T-helper 2 cell (primary cell): ENCODE results near the gene BRSK2.

Experiments used
- DNase-seq, 5 experiments: peaks; one replicate each; pipeline versions ENCODE4 v3.0.0 to v3.0.0-alpha.2; 2012 to 2022

The BRSK2 gene

DNA sequence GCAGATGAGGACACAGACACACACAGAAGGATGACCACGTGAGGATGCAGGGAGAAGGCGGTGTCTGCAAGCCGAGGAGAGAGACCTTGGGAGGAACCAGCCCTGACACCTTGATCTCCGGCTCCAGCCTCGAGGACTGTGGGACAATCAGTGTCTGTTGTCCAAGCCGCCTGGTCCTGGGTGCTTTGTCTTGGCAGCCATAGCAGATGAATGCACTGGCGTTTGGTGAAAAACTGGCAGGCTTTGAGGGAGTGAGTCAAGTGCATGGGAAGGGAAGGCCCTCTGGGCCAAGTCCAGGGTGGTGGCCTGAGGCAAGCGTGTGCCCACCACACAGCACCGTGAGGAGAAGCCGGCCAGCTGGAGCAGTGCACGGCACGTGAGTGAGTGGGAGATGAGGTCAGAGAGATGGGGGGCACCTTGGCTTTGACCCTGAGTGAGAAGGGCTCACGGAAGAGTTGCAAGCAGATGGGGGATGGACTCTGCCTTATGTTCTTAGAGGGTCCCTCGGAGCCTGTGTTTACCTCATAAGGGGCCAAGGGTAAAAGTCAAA is 12.4 kb upstream of the BRSK2 start:
- DNase-seq, result no peak

DNA sequence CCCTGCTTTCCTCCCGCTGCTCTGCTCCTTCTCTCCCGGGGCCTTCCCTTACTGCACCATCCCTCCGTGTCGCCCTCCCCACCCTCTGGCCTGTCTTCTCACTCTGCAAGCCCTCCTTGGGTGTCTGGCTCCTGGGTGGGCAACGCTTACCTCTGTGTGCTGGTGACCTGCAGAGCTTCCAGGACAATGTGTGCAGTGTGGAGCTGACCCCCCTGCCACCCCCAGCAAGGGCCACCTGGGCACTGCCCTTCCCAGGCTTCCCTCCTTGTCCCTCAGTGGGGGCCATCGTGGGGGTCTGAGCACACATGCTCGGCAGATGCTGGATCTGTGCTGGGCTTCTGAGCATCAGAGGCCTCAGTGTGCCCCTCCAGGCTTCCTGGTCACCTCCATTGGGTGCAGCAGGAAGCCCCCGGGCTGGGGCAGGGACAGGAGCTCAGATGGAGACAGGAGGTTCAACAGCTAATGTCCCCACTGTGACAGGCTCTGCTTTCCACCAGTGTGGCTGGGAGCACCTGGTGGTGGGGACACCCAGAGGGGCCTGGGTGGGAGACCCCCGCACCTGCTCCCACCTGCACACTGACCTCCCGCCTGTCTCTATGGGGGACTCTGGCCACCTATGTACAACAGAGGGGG is 7.8 kb upstream of the BRSK2 start:
- DNase-seq, result no peak

DNA sequence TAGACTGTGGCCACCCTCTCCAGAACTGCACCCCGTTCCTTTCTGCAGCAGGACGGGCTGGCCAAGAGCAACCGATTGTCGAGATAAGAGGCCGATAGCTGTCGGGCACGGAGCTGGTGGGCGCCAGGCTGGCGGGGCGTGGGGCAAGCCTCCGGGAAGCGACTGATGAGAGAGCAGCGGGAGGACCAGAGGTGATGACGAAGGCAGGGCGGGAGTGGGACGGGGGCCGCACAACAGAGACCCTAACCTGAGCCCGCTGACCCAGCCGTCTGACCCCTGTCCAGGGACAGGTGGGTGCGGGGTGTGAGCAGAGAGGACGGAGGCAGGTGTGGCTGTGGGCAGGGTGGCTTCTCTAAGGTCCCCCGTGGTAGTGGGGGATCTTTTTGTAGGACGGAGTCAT is 7.3 kb upstream of the BRSK2 start:
- DNase-seq, result no peak

DNA sequence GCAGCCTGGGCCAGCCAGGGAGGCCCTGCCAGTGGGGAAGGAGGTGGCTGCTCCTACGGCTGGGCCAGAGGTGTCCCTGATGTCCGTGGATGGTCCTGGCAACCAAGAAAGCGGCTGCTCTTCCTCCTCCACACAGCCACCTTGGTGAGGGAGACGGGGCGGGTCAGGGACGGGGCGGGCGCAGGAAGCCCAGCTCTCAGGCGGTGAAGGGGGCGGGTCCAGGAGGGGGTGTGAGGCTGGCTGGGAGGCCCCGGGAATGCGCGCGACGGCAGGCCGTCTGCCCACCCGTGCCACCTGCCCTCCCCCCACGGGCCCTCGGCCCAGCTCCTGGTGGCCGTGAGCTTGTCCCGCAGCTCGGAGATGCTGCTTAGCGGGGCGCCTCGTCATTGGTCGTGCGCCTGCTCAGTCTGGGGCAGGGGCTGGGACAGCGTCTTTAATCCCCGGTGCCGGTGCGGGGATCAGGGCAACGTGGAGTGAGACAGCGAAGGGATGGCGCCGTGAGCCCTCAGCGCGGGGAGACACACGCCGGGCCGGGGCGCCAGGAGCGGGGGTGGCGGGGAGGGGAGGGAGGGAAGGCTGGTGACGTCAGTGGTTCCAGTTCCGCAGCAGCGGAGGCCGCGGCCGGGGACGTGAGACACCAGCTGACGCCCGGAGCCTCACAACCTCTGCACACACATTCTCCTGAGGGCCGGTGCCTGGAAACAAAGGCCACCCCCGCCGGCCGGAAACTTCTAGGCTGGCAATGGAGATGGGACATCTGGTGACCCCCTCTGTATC is 6.7 kb upstream of the BRSK2 start:
- peak; percentile 47 to 83 (median 73) for DNase-seq

DNA sequence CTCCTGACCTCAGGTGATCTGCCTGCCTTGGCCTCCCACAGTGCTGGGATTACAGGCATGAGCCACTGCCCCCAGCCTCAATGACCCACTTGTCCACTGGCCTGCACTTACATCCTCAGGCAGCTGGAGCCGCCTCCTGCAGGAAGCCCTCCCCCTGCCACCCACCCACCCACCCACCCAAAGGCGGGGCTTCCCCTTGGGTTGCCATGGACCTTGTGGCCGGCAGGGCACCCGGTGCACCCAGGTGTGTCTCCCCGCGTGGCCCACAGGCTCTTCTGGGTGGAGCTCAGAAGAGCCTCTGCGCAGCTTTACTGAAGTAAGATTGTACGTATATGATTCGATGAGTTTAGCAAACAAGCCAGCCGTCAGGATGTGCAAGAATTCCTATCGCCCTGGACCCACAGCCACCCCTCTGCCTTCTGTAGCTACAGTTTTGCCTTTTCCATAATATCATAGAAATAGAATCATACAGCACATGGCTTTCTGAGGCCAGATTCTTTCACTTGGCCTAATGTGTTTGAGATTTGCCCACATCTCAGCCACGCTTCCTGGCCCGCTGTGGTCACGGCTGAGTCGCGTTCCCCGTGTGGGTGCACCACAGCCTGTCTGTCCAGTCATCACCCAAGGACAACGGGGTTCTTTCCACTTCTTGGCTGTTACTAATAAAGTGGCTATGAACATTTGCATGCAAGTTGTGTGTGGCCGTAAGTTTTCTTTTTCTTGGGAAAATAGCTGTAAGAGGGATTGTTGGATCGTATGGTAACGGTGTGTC is 5.3 kb upstream of the BRSK2 start:
- no peak for DNase-seq

DNA sequence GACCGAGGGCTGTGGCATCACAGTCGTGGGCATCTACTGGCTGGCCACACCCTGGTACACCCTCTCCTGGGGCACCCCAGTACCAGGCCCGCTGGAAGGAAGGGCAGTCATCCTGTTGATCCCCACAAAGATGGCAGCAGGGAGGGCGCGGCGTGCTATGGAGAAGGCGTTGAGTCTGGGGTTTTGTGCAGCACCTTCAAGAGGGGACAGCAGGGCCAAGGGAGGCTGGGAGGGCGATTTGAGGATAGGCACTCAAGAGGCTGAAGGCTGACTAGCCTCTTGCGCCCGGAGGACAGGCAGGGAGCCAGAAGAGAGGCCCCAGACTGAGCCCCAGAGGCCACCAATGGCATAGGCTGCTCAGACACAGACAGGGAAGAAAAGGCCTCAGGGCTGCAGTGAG is 2.2 kb upstream of the BRSK2 start:
- no peak for DNase-seq

DNA sequence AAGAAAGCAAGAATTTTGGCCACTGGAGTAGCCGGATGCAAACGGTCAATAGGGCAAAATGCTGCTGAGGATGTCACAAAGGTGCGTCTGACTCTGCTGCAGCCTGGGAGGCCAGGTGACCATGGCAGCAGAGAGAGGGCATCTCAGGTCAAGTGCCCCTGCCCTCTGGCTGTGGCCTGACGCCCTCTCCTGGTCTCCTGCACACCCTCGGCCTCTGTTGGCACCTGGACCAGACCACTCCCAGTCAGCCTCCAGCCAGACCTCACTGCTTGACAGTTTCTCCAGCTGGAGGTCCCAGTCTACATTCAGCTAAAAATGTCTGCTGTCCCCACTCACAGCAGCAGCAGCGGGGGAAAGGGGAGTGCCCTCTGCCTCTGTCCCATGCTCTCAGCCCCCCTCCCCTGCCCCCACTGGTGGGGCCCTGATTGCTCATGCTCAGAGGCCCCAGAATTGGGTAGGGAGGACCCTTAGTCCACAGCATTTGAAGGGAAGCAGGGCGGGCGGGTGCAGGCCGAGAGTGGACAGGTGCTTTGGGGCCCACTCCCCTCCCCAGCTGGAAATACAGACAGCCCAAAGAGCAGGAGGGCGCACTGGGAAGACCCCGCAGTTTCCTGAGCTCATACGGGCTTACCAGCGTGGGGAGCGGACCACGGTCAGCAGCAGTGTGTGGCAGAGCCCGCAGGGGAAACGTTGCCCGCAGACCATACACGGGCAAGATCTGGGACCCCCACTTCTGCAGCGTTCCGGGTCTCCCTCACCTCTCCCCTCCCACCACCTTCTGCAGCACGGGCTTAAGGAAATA is 1.6 kb upstream of the BRSK2 start:
- DNase-seq, result no peak

DNA sequence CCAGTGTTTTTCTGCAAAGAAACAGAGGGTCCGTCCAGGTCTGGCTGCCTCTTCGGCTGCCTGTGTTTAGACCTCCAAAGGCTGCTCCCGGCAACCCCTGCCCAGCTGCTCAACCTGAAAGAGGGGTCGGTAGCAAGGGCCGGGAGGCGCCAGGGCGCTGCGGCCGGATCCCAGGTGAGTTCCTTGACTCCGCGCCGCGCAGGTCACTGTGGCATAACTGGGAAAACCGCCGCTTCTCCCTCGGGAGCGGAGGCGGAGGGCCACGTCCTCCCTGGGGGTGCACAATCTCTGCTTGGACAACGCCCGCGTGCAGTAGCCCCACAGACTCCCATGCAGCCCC is 1.0 kb upstream of the BRSK2 start:
- no peak for DNase-seq

DNA sequence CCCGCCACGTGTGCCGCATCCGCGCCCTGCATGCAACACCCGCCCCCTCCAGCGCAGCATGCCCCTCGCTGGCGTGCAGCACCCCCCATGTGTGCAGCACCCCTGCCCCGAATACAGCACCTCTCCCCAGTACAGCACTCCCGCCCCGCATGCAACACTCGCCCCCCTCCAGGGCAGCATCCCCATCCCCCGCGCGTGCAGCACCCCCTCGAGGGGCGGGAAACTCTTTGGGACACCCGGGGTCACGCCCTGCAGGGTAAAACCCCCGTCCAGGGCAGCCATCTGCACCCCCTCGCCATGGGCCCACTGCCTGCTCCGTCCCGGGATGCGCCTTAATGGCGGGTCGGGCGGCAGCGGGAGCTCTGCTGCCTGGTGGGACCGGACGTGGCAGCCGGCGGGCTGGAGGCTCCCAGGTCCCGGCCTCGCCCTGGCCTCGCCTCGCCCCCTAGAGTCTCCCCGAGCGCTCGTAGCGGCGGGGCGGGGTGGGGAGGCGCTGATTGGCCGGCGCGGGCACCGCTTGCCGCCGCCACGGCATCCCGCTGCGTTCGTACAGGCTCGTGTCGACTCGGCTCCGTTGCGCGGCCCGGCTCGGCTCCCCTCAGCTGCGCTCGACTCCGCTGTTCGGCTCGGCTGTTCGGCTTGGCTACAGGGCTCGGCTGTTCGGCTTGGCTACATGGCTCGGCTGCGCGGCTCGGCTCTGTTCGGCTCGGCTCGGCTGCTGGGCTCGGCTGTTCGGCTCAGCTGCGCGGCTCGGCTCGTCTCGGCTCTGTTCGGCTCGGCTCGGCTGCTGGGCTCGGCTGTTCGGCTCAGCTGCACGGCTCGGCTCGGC is 417 bp upstream of the BRSK2 start:
- DNase-seq, result peak; percentile 91 to 96 (median 95)

DNA sequence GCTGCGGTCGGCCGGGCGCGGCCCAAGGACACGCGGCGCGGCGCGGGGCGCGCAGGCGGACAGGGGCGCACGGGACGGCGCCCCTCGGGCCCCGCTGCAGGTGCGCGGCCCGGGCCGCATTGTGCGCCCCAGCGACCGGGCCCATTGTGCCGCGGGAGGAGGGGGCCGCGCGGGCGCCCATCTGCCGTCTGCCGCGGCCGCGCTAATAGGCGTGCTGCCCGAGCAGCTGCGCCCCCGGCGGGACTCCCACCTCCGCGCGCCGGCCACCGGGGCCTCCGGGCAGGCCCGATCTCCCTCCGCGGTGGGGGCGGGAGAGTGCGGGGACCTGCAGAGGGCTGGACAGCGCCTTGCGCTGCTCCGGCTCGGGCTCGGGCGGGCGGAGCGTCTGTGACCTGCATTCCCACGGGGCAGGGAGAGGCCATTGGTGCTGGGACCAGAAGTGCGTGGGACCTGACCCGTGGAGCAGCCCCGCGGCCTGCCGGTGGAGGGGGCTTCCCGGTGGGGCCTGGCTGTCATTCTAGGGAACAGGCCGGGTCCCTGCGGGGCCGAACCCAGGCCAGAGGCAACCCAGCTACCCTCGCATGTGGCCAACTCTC is 933 bp downstream of the BRSK2 start:
- DNase-seq, result no peak

DNA sequence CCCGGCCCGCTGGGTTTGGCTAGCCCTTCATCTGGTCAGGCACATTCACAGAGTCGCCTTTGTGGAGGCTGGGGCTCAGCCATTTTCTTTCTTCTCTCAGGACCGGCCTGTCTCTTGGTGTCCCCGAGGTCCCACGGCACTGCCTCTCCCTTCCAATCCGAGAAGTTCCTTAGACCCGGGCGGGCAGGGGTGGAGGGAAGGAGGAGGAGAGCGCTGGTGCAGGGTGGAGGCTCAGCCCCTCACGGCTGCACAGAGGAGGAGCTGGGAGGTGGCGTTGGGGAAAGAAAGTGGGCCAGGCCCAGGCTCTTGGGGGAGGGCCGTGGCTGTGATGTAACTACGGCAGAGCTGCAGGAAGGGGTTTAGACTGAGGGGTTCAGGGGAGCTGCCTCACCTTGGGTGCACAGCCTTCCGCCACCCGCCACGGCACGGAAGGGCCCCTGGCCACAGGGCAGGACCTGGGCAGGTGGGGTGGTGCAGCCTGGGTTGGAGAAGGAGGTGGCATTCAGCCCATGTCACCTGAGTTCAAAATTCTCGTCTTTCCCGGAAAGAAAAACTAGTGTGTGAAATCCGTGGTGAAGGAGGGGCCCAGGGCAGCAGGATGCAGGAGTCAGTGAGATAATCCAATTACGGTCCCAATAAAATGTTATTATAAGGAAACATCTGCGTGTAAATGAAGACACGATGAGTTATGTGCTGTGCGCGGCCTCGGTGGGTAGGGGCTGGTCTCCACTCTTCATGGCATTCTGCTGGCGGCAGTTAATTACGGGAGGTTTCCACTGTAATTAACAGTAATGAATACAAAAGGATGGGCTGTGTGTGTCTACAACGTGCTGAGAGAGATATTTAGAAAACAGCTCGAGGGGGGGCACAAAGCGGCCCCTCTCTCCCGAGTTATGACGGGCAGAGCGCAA is 1.7 kb downstream of the BRSK2 start:
- no peak for DNase-seq

DNA sequence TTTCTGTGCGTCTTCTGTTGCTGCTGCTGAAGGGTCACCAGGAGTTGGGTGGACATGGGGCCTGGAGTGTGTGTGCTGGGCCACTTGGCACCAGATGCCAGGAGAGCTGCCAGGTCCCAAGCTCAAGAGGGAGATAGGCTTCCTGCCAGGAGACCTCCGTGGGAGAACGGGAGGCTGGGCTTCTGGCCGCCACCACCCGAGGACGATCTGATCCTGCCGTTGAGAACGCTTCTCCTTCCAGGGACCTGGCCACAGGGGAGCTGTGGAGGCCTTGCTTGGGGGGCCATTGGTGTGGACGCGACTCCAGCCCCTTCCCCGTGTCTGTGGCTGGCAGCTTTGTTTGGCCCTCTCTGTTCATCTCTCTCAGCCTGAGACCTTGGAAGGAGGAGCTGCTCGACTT is 2.4 kb downstream of the BRSK2 start:
- DNase-seq, result no peak

DNA sequence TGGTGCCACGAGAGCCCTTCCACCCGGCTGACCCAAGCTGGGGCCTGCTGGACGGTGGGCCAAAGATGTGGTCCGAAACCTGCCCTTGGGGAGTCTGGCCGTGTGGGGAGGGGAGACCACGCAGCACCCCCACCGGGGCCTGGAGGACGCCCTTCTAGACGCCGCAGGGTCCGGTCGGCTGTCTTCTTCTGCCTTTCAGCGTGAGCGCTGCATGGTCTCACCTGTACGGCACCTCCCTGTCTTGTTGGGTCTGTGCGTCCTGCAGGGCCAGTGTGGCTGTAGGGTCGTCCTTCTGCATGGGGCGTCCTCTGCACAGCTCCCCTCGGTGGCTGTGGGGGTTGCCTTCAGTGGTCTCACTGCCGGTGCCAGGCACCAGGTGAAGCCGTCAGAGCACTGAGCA is 2.8 kb downstream of the BRSK2 start:
- no peak for DNase-seq

DNA sequence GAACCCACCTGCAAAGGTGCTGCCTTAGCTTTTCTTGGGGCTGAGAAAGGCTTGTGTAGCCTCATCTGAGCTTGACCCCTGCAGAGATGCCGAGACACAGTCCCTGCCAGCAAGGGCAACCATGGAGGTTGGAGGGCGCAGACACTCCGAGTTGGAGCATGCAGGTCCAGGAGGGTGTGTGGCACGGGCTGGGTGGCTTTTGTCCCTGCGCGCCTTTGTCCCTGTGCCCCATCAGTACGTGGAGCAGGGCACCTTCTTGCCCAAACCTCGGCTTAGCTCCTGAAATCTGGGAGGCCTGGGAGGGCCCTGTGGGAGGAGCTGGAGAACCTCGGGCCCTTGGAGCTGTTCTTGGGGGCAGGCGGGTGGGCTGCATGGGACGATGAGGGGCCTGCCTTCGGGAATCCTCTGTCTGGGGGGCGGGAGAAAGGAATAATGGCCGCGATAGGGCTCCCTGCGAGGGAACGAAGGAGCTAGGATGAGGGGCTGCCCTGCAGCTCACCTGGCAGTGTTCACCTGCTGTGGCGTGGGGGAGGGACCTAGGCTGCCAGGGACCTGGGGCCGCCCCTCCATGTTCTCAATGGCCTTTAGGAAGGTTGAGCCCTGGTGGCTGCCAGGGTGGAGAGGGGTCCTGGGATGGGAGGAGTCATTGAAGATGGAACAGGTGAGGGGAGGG is 3.4 kb downstream of the BRSK2 start:
- DNase-seq, result no peak

DNA sequence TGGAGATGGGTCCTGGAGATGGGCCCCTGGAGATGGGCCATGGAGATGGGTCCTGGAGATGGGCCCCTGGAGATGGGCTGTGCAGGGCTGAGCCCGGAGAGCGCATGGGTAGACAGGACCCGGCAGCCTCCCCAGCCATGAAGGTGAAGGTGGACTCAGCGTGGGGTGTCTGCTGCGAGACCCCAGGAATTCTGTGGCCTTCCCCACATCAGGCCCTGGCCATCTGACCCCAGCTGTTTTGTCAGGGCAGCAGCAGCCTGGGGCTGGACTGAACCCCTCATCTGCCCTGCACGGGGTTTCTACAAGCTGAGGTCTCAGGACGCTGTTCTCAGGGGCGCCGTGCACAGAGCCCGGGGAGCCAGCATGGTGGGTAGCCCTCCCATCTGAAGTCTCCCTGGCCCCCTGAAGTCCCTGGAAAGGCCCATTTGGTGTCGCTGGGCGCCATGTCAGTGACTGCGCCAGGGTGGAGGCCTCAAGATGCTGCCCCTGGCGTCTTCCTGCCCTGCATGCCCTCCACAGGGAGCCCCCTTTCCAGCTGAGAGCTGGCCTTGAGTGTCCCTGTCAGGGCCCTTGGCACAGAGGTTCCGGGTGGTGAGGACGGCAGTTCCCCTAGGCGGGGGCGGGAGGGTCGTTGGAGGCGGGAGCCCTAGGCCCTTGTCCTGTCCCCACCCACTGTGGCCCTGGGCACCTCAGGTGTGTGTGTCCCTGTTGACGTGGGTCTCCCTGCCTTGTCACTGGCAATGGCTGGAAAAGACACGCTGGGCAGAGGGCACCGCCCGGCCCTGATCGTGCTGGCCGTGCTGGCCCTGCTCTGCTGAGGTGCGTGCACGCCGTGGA is 5.4 kb downstream of the BRSK2 start:
- DNase-seq, result no peak

DNA sequence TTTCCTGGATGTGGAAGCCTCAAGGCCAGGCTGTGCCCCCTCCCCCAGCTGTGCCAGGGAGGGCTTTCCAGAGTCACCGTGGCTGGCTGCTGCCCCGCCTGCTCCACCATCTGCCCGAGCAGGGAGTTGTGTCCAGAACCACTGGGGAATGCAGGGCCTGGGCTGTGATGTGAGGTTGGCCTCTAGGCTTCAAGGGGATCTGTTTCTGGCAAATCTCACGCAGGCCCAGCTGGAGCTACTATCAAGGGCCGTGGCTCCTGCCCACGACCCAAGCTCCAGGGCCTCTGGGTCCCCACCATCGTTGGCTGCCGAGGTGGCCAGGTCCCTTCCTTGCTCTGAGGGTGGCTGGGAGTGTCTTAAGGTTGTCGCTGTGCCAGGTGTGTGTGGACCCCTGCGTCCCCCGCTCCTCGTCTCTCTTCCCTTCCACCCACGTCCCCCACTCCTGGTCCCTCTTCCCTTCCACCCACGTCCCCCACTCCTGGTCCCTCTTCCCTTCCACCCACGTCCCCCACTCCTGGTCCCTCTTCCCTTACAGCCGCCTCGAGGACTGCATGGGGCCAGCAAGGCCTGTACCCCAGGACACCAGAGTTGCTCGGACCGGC is 6.1 kb downstream of the BRSK2 start:
- no peak for DNase-seq

DNA sequence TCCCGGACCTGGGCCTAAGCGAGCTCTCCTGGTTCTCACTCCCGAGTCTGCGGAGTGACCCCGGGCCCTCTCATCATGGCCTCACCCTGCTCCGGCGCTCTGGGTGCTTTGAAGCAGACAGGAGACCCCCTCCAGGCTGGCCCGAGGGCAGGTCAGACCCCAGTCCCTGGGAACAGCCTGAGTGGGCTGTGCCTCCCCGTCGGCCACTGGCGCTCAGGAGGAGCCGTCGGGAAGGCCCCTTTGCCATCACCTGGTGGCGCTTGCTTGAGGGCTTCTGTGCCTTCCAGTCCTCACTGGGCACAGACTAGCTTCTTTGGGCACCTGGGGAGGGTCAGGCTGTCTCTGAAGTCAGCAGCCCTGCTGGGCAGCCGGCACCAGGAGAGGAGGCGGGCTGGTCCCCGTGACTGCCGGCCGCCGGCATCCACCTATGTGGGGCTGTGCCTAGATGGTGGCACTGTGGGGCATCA is 6.7 kb downstream of the BRSK2 start:
- DNase-seq, result no peak

DNA sequence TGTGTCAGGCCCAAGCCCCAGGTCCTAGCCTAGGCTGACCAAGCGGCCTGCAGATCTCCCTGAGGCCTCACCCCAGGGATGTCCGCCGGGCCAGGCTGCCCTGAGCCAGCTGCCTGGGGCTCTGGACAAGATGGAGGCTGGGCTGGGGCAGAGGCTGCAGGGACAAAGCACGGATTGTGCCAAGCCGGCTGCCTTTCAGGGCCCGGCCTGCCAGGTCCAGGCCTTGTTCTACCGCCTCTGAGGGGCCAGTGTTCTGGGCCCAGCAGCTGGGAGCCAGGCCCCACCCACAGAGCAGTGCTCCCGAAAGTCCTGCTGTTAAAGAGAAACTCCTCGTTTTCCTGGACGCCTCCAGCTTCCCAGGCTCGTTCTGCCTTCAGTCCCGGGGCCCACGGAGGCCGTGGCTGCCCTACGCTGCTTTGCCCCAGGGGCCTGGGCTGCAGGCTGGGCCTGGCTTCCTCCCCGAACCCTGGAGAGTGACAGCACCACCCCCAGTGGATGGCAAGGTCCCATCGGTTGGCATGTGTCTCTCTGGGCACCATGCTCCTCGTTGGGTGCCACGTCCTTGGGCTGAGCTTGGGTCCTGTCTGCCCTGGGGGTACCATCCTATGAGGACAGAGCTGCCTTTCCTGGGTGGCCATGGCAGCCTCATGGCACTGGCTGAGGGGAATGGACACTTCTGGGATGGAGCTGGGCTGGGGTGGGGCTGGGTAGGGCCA is 7.6 kb downstream of the BRSK2 start:
- no peak for DNase-seq
